Activated naive CD4-positive, alpha-beta T cell treated with anti-CD3 and anti-CD28 coated beads, Interleukin-2, amount 50 U/mL, for 16 hours (primary cell): ENCODE data around the gene JSRP1.
"Not testable (repeated sequence)": the region's sequence is repeated elsewhere in the genome, so short reads cannot be mapped to it uniquely, and the experiment has no call there.

Experiments used
- DNase-seq: peaks from one replicate; pipeline ENCODE4 v3.0.0-alpha.2; 2020

JSRP1 gene

GRCh38 chr19:2282062-2282861 is 26.0 kb upstream of the JSRP1 start, which contains the start of gene PEAK3:
Gene PEAK3, minus strand, starts transcription at chr19:2282175. Its CDS starts 1,244 bp downstream, at chr19:2280931.
- DNase-seq: no peak

DNA sequence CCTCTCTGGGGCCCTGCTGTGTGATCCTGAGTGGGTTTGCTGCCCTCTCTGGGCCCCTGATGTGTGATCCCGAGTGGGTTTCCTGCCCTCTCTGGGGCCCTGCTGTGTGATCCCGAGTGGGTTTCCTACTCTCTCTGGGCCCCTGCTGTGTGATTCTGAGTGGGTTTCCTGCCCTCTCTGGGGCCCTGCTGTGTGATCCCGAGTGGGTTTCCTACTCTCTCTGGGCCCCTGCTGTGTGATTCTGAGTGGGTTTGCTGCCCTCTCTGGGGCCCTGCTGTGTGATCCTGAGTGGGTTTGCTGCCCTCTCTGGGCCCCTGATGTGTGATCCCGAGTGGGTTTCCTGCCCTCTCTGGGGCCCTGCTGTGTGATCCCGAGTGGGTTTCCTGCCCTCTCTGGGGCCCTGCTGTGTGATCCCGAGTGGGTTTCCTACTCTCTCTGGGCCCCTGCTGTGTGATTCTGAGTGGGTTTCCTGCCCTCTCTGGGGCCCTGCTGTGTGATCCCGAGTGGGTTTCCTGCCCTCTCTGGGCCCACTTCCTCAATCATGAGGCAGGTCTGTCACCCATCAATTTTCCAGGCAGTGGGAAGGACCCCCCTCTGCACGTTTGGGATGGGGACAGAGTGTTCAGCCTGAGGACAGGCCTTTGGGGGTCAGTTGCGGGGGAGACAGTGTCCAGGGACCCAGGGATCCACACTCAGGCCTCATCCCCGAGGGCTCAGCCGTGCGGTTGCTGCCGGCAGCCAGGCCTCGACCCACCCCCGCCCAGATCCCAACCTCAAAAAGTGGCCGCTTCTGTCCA is 25.2 kb upstream of the JSRP1 start:
- not testable (repeated sequence) for DNase-seq

- DNase-seq: no peak
Measured at GRCh38 chr19:2280633-2281264, 24.5 kb upstream of the JSRP1 start.

- DNase-seq: no peak
Measured at GRCh38 chr19:2278459-2279158, 22.4 kb upstream of the JSRP1 start.

DNA sequence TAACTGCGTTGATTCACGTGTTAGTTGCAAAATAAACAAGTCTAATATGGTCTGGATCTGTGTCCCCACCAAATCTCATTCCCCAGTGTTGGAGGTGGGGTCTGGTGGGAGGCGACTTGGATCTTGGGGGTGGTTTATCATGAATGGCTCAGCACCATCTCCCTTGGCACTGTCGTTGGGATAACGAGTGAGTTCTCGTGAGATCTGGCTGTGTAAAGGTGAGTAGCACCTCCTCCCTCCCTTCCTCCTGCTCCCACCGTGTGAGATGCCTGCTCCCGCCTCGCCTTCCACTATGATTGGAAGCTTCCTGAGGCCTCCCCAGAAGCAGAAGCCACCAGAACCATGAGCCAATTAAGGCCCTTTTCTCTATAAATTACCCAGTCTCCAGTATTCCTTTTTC is 20.9 kb upstream of the JSRP1 start:
- no peak for DNase-seq

- no peak for DNase-seq
Measured at GRCh38 chr19:2276429-2276986, 20.3 kb upstream of the JSRP1 start.

- DNase-seq: no peak
Measured at GRCh38 chr19:2275588-2276428, 19.6 kb upstream of the JSRP1 start.

DNA sequence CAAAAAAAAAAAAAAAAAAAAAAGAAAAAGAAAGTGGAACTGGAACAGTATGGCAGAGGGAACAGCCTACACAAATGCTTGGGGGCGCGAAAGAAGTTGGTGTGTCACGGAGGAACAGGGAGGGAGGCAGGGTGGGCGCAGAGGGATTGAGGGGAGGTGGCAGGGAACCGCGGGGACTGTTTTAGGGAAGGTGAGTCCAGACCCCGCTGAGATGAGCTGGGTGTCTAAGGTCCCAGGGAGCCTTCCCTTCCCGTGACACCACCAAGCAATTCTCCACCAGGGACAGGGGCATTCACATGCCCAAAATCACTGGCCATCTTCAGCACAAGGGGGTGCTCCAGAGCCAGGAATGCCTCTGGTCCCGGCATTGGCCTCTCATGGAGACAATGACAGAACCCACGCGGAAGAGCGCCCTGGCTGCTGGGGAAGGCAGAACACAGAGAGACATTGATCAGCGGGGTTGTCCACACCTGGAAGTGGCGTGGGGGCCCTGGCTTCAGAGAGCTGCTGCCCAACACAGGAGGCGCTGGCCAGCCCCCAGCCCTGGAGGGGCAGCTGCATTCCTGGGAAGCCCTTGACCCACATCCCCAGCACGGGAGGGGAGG is 18.8 kb upstream of the JSRP1 start:
- peak; percentile 38 for DNase-seq

DNA sequence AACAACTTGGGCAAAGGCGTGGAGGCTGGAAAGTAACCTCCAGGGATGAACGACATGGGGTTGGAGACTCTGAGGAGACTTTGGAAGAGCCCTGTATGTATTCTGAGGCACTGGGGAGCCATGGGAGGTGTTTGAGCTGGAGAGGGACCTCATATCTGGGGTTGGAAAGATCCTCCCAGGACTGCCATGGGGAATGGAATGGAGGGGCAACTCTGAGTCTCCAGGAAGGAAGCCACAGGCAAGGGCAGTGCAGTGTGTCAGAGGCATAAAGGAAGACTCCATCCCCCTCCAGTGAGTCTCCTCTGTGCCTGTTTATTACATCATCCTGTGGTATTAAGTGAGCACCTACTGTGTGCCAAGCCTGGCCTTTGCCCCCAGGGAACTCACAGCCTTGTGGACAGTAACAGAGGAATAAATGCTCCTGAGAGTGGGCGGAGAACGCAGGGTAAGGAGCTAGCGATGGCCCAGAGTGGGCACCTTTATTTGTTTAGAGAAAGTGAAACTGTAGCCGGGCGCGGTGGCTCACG is 18.0 kb upstream of the JSRP1 start:
- no peak for DNase-seq

- peak; percentile 76 for DNase-seq
Measured at GRCh38 chr19:2273356-2274184, 17.4 kb upstream of the JSRP1 start.

DNA sequence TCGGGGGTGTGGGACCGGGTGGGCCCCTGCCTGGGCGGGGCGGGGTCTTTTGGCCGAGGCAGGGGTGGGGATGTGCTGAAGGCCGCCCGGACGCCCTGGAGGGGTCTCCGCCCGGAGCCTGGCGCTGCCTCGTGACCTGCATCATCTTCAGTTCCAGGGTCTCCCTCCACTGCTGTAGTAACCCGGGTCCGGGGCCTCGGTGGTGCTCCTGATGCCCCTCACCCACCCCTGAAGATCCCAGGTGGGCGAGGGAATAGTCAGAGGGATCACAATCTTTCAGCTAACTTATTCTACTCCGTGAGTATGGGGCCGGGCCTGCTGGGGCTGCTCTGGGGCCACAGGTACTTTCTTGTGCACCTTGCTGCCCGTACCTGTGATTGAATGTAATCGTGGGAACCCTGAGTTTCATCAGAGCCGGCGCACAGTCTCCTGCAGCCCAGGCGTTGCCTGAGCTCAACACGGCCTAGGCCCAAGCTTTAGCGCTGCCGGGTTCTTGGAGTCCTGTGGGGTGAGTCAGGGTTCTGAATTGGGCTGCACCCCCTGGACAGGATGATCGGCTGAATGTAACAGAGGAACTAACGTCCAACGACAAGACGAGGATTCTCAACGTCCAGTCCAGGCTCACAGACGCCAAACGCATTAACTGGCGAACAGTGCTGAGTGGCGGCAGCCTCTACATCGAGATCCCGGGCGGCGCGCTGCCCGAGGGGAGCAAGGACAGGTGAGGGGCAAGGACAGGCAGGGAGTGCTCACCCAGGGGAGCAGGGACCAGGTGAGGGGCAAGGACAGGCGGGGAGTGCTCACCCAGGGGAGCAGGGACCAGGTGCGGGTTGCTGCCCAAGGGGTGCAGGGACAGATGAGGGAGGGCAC is 15.3 kb upstream of the JSRP1 start:
- DNase-seq: no peak

DNA sequence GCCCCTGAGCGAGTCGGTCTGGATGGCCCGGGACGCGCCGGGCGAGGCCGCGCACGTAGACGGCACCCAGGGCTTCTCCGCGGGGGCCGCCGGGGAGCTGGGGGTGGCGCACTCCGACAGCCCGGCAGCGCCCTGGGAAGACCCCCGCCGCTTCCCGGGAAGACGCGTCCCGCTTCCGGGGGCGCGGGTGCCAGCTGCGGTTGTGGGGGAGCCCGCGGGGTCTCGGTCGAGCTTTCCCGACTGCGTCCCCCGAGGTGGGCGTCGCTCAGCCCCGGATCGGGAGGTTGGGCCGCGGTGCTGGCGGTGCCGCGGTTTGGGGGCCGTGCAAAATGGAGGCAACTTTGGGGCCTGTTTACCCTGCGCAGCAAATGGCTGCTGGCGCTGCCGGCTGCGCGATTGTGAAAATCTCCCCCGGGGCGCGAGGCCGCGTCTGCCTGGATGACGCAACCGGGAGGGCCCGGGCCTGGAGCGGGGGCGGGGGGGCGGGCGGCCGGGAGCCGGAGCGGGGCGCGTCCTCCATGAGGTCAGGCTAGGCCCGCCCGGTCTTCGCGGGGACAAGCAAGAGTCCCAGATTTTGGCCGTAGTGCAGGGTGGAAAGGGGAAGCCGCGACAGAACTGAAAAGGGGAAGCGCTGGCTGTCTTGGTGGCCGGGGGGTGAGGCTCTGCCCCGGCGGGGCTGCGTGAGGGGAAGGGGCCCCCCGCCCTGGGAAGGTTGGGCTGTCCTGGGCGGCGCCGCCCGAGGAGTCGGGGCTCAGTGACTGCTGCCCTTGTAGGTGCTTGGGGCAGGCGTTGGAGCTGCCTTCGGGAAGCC is 14.4 kb upstream of the JSRP1 start:
- peak; percentile 80 for DNase-seq

DNA sequence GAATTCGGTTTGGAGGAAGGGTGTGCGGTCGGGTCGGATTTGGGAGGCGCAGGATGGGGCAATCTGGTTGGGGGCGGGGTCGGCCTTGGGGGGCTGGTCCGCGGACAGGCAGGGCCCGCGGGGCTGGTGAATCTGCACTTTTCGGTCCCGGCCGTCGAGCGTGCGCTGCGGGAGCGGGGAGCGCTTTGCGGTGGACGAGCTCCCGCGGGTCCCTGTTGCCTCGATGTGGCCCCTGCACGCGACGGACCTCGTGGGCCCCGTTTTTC is 13.9 kb upstream of the JSRP1 start:
- DNase-seq: peak; percentile 56

DNA sequence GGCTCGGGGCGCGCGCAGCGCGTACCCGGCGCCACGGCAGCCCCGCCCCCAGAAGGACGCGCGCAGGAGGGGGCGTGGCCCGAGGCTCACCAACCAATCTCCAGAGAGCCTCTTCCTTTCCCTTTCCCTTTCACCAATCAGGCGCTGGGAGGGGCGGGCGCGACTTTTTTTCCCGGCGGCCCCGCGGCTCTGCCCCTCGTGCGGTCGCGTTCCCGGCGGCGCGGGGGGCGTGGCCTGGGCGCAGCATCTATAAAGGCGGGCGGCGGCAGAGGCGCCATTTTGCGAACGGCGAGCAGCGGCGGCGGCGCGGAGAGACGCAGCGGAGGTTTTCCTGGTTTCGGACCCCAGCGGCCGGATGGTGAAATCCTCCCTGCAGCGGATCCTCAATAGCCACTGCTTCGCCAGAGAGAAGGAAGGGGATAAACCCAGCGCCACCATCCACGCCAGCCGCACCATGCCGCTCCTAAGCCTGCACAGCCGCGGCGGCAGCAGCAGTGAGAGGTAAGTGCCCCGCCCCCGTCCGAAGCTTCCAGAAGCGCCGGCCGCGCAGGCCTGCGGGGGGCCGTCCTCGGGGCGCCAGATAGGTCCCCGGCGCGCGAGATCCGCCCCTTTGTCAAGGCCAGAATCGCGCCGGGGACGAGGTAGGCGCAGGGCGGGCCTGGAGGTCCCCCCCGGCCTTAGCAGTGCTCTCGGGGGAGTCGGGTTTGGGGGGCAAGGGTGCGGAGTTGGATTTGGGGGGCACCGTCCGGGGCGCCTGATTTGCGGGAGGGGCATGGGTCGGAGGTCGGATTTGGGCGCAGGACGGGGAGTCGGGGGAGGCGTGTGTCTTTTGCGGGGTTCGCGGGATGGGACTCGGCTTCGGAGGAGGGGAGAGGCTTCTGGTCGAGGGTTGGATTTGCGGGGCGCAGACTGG is 13.3 kb upstream of the JSRP1 start:
- DNase-seq: peak; percentile 99

- no peak for DNase-seq
Measured at GRCh38 chr19:2268861-2269243, 12.6 kb upstream of the JSRP1 start.

DNA sequence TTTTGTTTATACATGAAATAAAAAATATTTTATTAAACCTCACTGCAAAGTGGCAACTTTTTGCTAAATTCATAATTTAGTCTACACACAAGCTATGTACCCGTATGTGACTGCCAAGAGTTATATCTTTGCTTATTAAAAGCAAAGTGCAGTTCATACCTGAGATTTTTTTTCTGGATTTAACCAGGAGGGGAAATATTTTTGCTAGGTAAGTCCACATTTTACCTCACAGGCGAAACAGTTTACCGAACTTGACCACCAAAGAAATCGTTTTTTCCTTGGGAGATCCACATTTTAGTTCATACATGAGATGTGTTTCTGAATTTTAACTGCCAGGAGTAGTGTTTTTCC is 12.2 kb upstream of the JSRP1 start:
- DNase-seq: no peak
